Aorta (tissue), 5 donors: ENCODE results near the gene DMRT1. TPM values are rescaled to one million over a fixed set of nuclear protein-coding genes. Genes with fewer than 3 reads are reported as not detected.
A peak's percentile ranks its signal among the peaks of the same experiment; 100 is the strongest.

Source experiments
- ATAC-seq: fragments of 200-7000 bp; cut with Tn5 transposase; one replicate; pipeline ENCODE4 v1.9.1; 2022; ENCODE audit warnings: moderate library complexity; ENCODE audit not compliant: low FRiP score
- DNase-seq, 2 donors: peaks; one replicate each; pipeline ENCODE4 v3.0.0-alpha.2; 2020
- H3K27ac ChIP-seq, 2 donors: one replicate each; pipeline ENCODE4 v1.5.1; 2013; ENCODE audit warnings: low read length in 2 of 2, mild to moderate bottlenecking in 2 of 2, moderate library complexity in 2 of 2, control low read depth in 1 of 2, inconsistent platforms in 1 of 2, low read depth in 1 of 2
- H3K27me3 ChIP-seq, 2 donors: one replicate each; pipeline ENCODE4 v1.6.1; 2013; ENCODE audit warnings: control low read depth in 1 of 2, low read length in 1 of 2, mild to moderate bottlenecking in 1 of 2, moderate library complexity in 1 of 2; ENCODE audit not compliant: insufficient read depth in 2 of 2, control insufficient read depth in 1 of 2
- H3K36me3 ChIP-seq, 2 donors: one replicate each; pipeline ENCODE4 v1.6.1; 2013; ENCODE audit warnings: control low read depth in 1 of 2, low read length in 1 of 2, mild to moderate bottlenecking in 1 of 2; ENCODE audit not compliant: insufficient read depth in 2 of 2, control insufficient read depth in 1 of 2
- H3K4me1 ChIP-seq, 2 donors: one replicate each; pipeline ENCODE4 v1.6.1; 2013; ENCODE audit warnings: low read length in 2 of 2, control low read depth in 1 of 2, mild to moderate bottlenecking in 1 of 2, moderate library complexity in 1 of 2; ENCODE audit not compliant: insufficient read depth in 2 of 2, control insufficient read depth in 1 of 2
- H3K4me3 ChIP-seq, 2 donors: one replicate each; pipeline ENCODE4 v1.5.1; 2013; ENCODE audit warnings: low read length in 2 of 2, control low read depth in 1 of 2, mild to moderate bottlenecking in 1 of 2
- H3K9me3 ChIP-seq: one replicate; pipeline ENCODE4 v1.6.1; 2013; ENCODE audit warnings: mild to moderate bottlenecking, low read length; ENCODE audit not compliant: control insufficient read depth
- WGBS, 2 donors: extraction: QIAGEN DNeasy Blood & Tissue Kit; methylation state at CpG; one replicate each; pipeline ENCODE4 v1.1.7; 2013; 5-methylcytosine and 5-hydroxymethylcytosine counted together
- intact Hi-C, 2 donors: fragments of 100-400 bp; cut with DNase I; formaldehyde crosslinking; loops; one replicate each; pipeline versions ENCODE4 v1.14.2 to v1.15.0; 2022
- polyA plus RNA-seq, 2 donors: library from polyadenylated mRNA; stranded (reverse); fragments of 200-250 nt; gene quantifications; one replicate each; pipeline ENCODE4 v1.2.3, GENCODE V29; 2013
- total RNA-seq, 2 donors: library from RNA; stranded (reverse); fragmentation: NEBNext Ultra II Directional; extraction: Animal tissue kit (Norgen Biotek cat#: 25700); gene quantifications; one replicate each; pipeline ENCODE4 v1.2.1, GENCODE V29; 2021
- donor health status: healthy with polysubstance abuse.
- donor health status: Bipolar disorder and iron deficiency.
- donor health status: DM: no; HTN: no; CAD: no.
- donor health status: DM: no; HTN: no; CAD: no.
- donor health status: DM: yes; HTN: yes; CAD: no.

DMRT1 gene
- total and polyA plus RNA-seq, 4 donors: not detected

DNA sequence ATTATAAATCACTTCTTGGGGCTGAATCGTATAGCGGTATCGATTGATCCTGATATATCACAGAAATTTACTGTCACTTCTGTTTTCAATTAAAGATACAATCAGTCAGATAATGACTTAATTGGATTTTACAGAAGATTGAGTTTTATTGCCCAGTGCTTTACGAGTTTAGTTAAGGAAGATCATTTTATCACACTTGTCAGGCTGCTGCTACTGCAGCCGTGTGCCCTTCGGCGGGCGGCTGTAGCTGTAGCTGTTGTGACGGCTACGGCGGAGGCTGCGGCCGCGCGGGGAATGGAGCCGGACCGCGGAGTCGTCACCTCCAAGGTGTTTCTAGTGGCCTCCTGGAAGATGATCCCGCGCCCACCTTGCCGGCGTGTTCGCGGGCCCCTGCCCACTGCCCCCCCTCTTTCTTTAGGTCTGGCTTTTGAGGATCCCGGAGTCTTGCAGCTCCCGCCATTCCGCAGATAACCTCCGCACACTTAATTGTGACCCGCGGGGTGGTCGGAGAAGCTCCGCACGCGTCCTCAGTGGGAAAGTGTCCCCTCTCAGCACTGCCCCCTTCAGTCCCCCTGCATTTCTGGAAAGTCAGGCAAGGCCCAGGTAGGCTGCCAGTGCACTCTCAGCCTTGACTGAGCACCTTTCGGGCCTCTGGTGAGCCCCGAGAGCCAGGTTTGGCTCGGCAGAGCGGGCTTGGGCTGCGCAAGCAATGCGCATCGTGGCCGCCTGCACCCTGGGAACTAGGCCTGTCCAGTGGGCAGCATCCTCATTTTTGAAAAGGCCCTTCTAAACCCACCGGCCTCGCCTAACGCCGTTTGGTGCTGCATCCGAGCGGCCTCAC, 128.0 kb downstream of the DMRT1 start:
- Histone ChIP-seq H3K4me3 (no peak overlapping the region), H3K36me3 (no peaks in the 10 kb centered on the region), H3K27ac (no peak overlapping the region), H3K27me3 (no peaks in the 10 kb centered on the region), H3K9me3 (peaks cover 1% of the 10 kb centered on the region), H3K4me1 (no peaks in the 10 kb centered on the region)
- no peak for ATAC-seq
- intact Hi-C loops: no loop called here
- WGBS, 2 donors: 28 to 41% methylated on average over 49 of the region's 49 CpGs
- no peak for DNase-seq

DNA sequence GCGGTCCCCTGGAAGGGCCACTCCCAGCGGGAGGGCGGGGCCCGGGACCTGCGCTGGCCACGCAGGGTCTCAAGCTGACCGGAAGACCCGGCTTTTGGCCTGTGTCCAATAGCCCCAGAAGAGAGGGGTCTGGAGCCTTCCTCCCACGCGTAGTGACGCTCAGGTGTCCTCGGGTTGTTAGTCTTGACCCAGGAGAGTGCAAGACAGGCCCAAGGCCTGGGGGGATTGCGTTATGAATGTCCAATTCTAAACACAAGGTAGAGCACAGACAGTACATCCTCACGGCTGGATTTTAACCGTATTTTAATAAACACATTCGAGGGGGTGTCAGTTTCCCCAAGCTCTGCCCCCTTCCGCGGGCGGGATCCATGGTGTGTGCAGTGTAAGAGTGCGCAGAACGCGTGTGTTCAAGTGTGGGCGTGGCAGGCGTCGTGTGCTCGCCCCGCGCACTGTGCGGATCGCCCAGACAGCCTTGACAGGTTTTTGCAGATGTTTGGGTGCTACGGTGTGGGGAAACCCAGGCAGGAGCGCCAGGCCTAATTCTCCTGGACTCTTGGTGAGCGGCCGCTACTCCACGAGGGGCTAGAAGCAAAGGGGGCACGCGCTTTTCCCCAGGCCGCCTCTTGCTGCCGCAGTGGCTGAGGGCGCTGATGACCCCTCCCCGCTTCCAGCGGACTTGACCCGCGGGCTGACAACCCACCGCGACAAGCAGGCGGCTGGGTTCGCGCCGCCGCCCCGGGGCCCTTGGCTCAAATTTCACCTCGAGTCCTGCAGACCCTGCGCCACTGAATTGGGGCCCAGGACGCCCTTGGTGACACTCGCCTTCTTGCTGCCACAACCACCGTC, 128.9 kb downstream of the DMRT1 start:
- WGBS, 2 donors: 22 to 32% methylated on average over 57 of the region's 57 CpGs
- no peaks in the 10 kb centered on the region for H3K27me3 ChIP-seq
- no peak overlapping the region for H3K4me3 ChIP-seq

DNA sequence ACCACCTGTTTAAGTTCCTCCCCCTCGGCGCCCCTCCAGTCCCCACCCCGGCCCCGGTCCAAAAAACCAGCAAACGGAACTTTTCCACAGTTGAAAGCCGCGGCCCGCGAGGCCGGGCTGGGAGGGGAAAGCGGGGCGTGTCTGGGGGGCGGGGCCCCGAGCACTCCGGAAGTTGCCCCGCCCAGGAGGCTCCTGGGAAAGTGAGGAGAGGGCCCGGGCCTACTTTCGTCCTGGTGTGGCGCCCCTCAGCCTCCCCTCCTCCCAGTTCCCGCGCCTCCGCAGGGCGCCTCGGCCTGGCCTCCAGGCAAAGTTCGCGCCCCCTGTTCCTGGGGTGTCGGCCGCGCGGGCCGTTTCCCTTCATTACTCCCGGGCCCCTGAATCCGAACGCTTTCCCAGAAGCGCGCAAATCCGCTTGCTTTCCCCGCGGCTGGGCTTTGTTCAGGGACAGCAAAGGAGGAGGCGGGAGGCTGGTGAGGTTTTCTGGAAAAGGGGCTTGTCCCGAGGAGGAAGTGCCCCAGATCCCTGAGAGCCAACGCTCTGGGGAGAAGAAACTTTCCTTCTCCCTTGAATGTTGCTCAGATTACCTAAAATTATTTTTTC, 130.5 kb downstream of the DMRT1 start:
- no peak overlapping the region for H3K27ac ChIP-seq
- ATAC-seq (no peak), DNase-seq (no peak)
- H3K27me3 ChIP-seq: no peaks in the 10 kb centered on the region
- peaks cover 1% of the 10 kb centered on the region for H3K9me3 ChIP-seq
- peak overlapping the region in 1 of 2 donors; percentile 35 for H3K4me3 ChIP-seq
- H3K4me1 ChIP-seq: no peaks in the 10 kb centered on the region
- H3K36me3 ChIP-seq: no peaks in the 10 kb centered on the region
- WGBS, 2 donors: 5% methylated on average over 33 to 42 of the region's 42 CpGs
- intact Hi-C loops: no loop called here

More for the DNA sequence above, 128.9 kb downstream of the DMRT1 start:
- intact Hi-C loops: no loop called here
- Histone ChIP-seq H3K27ac (no peak overlapping the region), H3K36me3 (no peaks in the 10 kb centered on the region), H3K4me1 (no peaks in the 10 kb centered on the region), H3K9me3 (peaks cover 1% of the 10 kb centered on the region)
- DNase-seq (no peak), ATAC-seq (no peak)

DNA sequence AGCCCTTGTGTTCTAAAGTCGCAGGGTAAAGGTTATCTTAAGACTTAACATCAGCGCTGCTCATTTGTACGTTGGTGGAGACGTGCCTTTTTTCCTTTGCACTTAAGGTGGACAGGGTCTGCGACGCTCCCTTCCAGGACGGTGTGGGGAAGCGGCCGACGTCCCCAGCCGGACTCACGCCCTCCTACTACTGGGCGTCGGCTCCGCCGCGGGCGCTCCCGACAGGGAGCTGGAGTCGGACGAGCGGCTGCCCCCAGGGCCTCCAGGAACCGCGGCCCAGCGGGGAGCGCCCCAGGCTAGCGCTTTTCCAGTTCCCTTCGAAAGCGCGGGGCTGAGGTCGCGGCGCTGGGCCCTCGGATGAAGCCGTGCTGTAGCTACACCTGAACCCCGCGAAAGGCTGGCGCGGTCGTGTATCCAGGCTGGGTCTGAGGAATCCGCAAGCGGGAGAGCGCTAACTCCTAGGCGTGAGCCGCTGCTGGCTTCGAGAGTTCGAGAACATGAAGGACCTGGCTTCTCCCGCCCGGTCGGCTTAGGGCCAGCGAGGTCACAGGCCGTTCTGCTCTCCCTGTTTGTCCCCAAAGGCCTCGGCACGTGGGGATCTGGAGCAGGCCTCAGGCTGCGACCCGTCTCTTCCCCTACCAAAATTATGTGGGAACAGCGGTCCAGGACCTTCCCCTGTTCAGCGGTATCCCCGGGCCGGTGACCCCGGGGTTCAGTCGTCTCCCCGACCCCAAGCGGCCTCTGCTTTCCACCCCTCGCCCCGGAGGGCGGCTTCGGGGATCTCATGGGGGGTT, 131.2 kb downstream of the DMRT1 start:
- Histone ChIP-seq H3K4me3 (peak overlapping the region in 1 of 2 donors; percentile 35), H3K9me3 (peaks cover 1% of the 10 kb centered on the region), H3K4me1 (no peaks in the 10 kb centered on the region), H3K27me3 (no peaks in the 10 kb centered on the region), H3K36me3 (no peaks in the 10 kb centered on the region), H3K27ac (no peak overlapping the region)
- intact Hi-C loops: no loop called here
- WGBS, 2 donors: 19 to 31% methylated on average over 68 of the region's 68 CpGs
- DNase-seq: no peak
- peak; percentile 3 for ATAC-seq

DNA sequence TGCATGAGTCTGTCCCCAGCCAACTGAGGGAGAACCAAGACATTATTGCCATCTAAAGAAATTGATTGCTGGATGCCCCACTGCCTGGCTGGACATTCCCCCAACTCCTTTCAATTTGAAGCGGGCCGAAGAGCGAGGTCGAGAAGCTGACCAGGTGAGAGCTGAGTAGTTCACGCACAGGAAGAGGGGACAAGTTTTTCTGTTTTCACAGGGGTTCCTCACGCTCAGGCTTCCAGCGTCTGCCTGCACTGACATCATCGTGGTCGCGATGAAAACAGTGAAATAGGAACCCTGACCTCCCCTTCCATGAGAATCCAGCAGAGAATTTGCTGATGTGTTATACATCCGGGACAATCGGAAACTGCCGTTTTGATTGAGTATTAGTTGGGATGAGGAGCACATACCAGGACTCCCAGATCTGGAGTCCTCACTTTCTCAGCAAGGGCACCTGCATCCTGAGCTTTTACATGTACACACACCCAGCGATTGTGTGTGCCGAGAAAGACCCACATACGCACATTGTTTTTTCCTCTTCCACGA, 131.9 kb downstream of the DMRT1 start:
- H3K9me3 ChIP-seq: peaks cover 1% of the 10 kb centered on the region
- H3K4me1 ChIP-seq: no peaks in the 10 kb centered on the region
- no peak for ATAC-seq
- 69 to 76% methylated on average over 17 of the region's 17 CpGs for WGBS, 2 donors
- intact Hi-C loops: no loop called here
- H3K27ac ChIP-seq: no peak overlapping the region
- no peak for DNase-seq
- no peak overlapping the region for H3K4me3 ChIP-seq
- H3K27me3 ChIP-seq: no peaks in the 10 kb centered on the region
- no peaks in the 10 kb centered on the region for H3K36me3 ChIP-seq

DNA sequence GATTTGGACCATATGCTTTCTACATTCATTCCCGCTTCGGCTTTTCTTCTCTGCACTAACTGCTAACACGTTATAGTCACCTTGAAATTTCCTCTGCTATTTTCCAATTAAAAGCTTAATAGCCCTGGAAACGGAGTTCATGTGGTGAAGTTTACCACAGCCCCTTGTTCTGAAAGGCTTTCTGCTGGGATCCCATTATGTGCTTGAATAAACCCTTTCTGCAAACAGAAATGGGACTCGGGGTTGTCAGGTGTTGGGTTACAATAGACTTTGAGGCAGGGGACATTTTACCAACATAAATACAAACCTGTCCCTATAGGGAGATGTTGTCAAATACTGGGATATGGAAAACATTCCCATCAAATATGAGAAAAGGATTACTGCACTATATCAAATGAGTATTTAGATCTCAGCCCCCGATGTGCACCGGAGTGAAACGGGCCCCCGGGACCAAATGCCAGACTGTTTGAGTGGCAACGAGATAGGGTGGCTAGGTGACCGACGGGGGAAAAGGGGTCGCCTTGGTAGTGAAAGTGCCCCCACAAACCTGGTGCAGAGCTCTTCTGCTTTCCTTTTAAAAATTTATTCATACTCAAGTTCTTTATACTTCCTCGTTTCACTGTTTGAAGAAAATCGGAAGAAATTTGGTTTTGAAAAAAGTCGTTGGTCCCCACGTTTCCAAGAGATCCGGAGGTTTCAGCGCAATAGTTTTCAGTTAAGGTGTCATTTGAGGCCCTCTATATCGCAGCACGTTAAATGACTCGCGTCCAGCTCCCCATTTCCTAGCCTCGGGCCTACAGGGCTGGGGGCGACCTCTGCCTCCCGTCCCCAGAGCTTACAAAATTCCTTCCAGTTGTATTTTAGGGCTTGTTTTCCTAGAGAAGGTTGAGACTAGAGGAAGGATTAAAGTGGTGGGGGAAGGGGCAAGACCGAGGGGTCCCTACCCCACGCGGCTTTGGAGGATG, 132.8 kb downstream of the DMRT1 start:
- intact Hi-C loops: no loop called here
- H3K27me3 ChIP-seq: no peaks in the 10 kb centered on the region
- peaks cover 1% of the 10 kb centered on the region for H3K9me3 ChIP-seq
- no peak overlapping the region for H3K4me3 ChIP-seq
- DNase-seq (no peak), ATAC-seq (no peak)
- H3K27ac ChIP-seq: no peak overlapping the region
- 43 to 58% methylated on average over 29 of the region's 29 CpGs for WGBS, 2 donors
- no peaks in the 10 kb centered on the region for H3K4me1 ChIP-seq
- H3K36me3 ChIP-seq: no peaks in the 10 kb centered on the region

DNA sequence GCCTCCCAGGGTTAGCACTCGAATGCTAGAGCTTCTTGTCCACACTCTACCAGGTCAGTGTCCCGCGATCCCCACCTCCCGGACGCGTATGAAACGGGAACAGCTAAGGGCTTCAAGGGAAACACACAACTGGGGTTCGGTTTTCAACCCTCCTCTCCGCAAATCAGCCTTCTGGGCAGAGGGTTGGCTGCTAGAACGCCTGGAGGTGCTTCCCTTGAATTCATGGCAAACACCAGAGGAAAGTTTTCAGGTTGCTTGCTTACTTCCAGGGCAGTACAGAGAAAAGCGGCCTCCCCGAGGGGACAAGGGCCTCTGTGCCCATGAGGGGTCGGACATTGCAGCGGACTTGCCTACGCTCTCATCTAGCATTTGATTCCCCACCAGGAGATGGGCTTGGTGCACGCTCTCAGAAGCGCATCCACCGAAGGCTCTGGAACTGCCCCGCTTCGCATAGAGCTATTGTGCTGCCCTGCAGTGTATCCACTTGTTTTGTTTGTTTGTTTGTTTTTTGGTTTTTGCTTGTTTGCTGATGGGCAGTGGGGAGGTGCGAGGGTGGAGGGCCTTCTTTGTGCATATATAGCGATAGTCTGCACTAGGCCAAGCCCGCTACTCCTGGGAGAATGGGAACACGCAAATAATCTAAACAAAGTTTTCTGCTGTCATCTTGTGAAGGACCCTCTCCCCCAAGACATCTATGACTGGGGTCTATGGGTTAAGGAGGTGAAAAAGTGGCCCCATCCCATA, 133.7 kb downstream of the DMRT1 start:
- 44 to 56% methylated on average over 24 of the region's 24 CpGs for WGBS, 2 donors
- no peak overlapping the region for H3K27ac ChIP-seq
- no peak overlapping the region for H3K4me3 ChIP-seq
- no peaks in the 10 kb centered on the region for H3K36me3 ChIP-seq
- no peaks in the 10 kb centered on the region for H3K9me3 ChIP-seq
- H3K4me1 ChIP-seq: no peaks in the 10 kb centered on the region
- DNase-seq (no peak), ATAC-seq (no peak)
- intact Hi-C loops: no loop called here
- H3K27me3 ChIP-seq: no peaks in the 10 kb centered on the region
